Transverse colon (tissue), 4 donors: ENCODE data around the gene ATP1A2. TPM values are rescaled to one million over a fixed set of nuclear protein-coding genes. Genes with fewer than 3 reads are reported as not detected.

ENCODE experiments used
- DNase-seq: peaks from one replicate; pipeline ENCODE4 v3.0.0-alpha.2; 2019
- H3K27ac ChIP-seq, 4 donors: fragments of 200-600 bp; sonication (generic); 2 replicates each; pipeline ENCODE4 v1.5.1; 2016 to 2018; ENCODE audit warnings: inconsistent platforms in 4 of 4
- H3K27me3 ChIP-seq: fragments of 200-600 bp; sonication (generic); 2 replicates; pipeline ENCODE4 v1.5.1; 2017; ENCODE audit warnings: inconsistent platforms
- H3K36me3 ChIP-seq, 4 donors: fragments of 200-600 bp; sonication (generic); 2 replicates each; pipeline ENCODE4 v1.5.1; 2017 to 2019; ENCODE audit warnings: inconsistent platforms in 4 of 4
- H3K4me1 ChIP-seq, 4 donors: fragments of 200-600 bp; sonication (generic); 2 replicates each; pipeline ENCODE4 v1.5.1; 2017 to 2020; ENCODE audit warnings: inconsistent platforms in 4 of 4
- H3K4me3 ChIP-seq, 4 donors: fragments of 200-600 bp; sonication (generic); 1 replicate in 1 of 4; 2 replicates in 3 of 4; pipeline versions ENCODE4 v1.5.1 to v1.6.1; 2017 to 2019; ENCODE audit warnings: inconsistent platforms in 4 of 4
- H3K9me3 ChIP-seq, 2 donors: fragments of 200-600 bp; sonication (generic); 2 replicates each; pipeline ENCODE4 v1.5.1; 2017 to 2019; ENCODE audit warnings: inconsistent platforms in 2 of 2
- CTCF ChIP-seq, 5 experiments: fragments of 200-600 bp in 3 of 5; fragments of 450-650 bp in 2 of 5; sonication (generic) in 3 of 5; IDR thresholded peaks; 1 replicate in 2 of 5; 2 replicates in 3 of 5; pipeline ENCODE4 v1.5.1; 2016 to 2017; ENCODE audit warnings: antibody characterized with exemption in 5 of 5, inconsistent platforms in 3 of 5, mild to moderate bottlenecking in 2 of 5, moderate library complexity in 1 of 5
- EP300 ChIP-seq: sonication (generic); formaldehyde crosslinking; IDR thresholded peaks from one replicate; pipeline ENCODE4 v1.6.1; 2017; ENCODE audit warnings: antibody characterized with exemption, low read depth
- POLR2A ChIP-seq: fragments of 450-650 bp; IDR thresholded peaks from one replicate; pipeline ENCODE4 v1.6.1; 2016; ENCODE audit warnings: antibody characterized with exemption, mild to moderate bottlenecking, moderate library complexity
- POLR2AphosphoS5 ChIP-seq, 3 donors: sonication (generic); formaldehyde crosslinking; IDR thresholded peaks; one replicate each; pipeline ENCODE4 v1.6.1; 2016; ENCODE audit warnings: antibody characterized with exemption in 3 of 3
- WGBS, 2 donors: methylation state at CpG; one replicate each; pipeline ENCODE4 v1.1.5; 2018; ENCODE audit warnings: low coverage in 1 of 2; 5-methylcytosine and 5-hydroxymethylcytosine counted together
- in situ Hi-C, 4 donors: fragments of 200-750 bp; cut with MboI; loops; one replicate each; pipeline versions ENCODE4 v1.15.0 to v1.15.1; 2017; ENCODE audit warnings: low sequenced_read_pairs in 3 of 4, low pct_ligation_motif_present in 1 of 4, low pct_unique_long_range_greater_than_20kb in 1 of 4
- intact Hi-C: fragments of 100-400 bp; cut with DNase I; formaldehyde crosslinking; loops from one replicate; pipeline ENCODE4 v1.15.1; 2023; ENCODE audit warnings: low total_unique reads
- total RNA-seq, 4 donors: library from RNA; depleted of rRNA; stranded (reverse); fragments of >200 nt; gene quantifications; one replicate each; pipeline ENCODE4 v1.1.0, GENCODE V29; 2016

The ATP1A2 gene
- total RNA-seq, 4 donors from 2014 or later: 11.4 to 40.8 (median 23.1) TPM

DNA sequence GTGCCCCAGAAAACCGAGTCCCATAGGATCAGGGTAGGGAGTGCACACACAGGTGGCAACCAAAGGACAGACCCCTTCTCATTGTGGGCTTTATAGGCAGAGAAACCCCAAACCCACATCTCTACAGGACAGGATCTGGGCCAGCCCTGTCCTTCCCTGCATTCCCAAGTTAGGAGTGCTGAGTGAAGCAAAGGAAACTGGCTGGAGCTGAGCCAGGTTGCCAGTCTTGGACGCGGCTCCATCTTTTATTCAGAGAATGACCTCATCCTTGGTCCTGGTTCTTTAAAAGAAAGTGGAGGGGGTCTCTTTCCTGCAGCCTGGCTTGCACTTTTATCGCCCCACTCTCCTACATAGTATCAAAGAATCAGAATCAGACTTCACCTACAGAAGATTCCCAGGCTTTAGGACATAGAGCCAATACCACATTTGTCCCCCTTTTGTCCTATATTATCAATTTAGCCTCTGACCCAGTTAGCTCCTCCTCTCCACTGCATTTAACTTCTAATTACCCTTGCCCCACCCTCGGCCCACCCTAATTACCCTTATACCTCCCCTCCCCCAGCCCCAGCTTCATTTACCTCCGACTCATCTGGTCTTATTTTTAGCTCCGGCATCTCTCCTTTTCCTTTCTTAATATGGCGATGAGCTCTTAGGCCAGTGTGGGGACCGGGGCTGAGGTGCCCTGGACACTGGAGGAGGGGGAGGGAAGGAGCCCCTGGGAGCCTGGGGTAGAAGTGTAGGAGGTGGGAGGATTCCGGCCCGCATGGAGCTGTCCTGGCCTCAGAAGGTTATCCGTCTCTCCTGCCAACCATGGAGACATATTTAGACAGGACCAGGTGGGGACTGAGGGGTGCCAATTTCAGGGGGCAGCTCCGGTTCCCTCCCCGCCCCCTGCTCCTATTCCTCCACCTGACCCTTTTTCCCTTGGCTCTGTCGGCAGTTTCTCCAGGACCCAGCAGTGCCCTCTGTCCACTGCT, 74.4 kb downstream of the ATP1A2 start, which contains the start of gene CASQ1:
CASQ1 (plus strand) TSS at position 927 of the 977 bp plus-strand sequence. CDS start 177 bp downstream, outside the sequence.
- Histone ChIP-seq H3K36me3 (no peaks in the 10 kb centered on the region), H3K27me3 (no peaks in the 10 kb centered on the region), H3K4me1 (peaks cover 5 to 16% (median 10%) of the 10 kb centered on the region in 4 donors), H3K9me3 (no peaks in the 10 kb centered on the region), H3K4me3 (no peak within 1 kb of the TSS), H3K27ac (no peak within 1 kb of the TSS)
- WGBS, 2 donors: 55 to 65% methylated on average over 6 to 15 of the region's 15 CpGs
- DNase-seq: peak; percentile 14
- in situ Hi-C loops: loop anchor here (5.0 to 25.0 kb wide), 4 partner anchors 65 to 105 kb away; partner anchors contain the start of gene PEX19 (in 1 of the 4)
- intact Hi-C loops: loop anchor here (10.0 kb wide), 2 partner anchors 85 to 105 kb away; no protein-coding TSS in a partner anchor
- no peak for TF ChIP-seq EP300
- TF ChIP-seq CTCF (IDR thresholded peaks at IDR 0.05): no peak
- no peak for TF ChIP-seq POLR2AphosphoS5 (IDR thresholded peaks at IDR 0.05)
- no peak for TF ChIP-seq POLR2A

DNA sequence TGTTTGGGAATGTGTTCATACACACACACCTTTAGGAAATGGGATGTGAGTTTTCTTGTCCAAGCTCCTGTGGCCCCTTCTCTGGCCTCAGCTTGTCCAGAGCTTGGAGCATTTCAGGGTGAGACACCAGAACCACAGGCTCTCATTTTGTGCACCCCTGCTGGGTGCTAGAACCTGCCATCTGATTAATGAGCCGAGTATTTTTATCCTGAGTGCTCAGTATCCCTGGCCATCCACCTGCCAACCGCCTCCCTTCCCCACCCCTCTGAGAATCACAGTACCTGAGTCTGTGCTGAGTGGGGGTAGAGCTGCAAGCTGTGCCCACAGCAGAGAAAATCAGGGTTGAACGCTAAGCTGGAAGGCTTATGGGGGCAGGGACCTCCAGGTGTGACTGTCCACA, 76.2 kb downstream of the ATP1A2 start:
- TF ChIP-seq POLR2A: no peak
- TF ChIP-seq POLR2AphosphoS5 (IDR thresholded peaks at IDR 0.05): no peak
- TF ChIP-seq CTCF (IDR thresholded peaks at IDR 0.05): no peak
- no peak for TF ChIP-seq EP300
- no peaks in the 10 kb centered on the region for H3K36me3 ChIP-seq
- H3K4me1 ChIP-seq: peaks cover 5 to 16% (median 10%) of the 10 kb centered on the region in 4 donors
- no peaks in the 10 kb centered on the region for H3K27me3 ChIP-seq
- in situ Hi-C loops: loop anchor here (5.0 to 25.0 kb wide), 4 partner anchors 63 to 103 kb away; partner anchors contain the start of gene PEX19 (in 1 of the 4)
- no peak overlapping the region for H3K27ac ChIP-seq
- no peak overlapping the region for H3K4me3 ChIP-seq
- WGBS, 2 donors: 80% methylated on average over 3 of the region's 3 CpGs; no CpG with 5 or more reads in 1 of the 2 donors
- H3K9me3 ChIP-seq: no peaks in the 10 kb centered on the region
- intact Hi-C loops: loop anchor here (10.0 kb wide), 2 partner anchors 87 to 103 kb away; no protein-coding TSS in a partner anchor
- no peak for DNase-seq

DNA sequence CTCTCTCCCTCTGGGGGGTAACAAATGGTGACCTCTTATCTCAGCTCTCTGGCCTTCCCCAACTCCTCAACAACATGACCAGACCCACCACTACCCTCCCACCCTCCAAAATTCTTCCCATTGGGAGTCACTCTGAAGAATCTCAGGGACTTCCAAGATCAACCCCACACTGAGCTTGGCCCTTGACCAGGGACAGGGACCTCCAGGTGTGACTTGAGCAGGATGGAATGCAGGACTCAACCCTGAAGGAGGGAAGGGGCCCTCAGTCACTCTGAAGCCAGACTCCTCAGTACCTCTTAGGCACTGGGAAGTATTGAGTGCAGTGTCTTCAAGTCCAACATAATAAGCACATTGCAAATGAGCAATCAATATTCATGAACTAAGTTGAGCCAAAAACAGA, 76.7 kb downstream of the ATP1A2 start:
- Histone ChIP-seq H3K27me3 (no peaks in the 10 kb centered on the region), H3K4me1 (peaks cover 5 to 16% (median 10%) of the 10 kb centered on the region in 4 donors), H3K27ac (no peak overlapping the region), H3K9me3 (no peaks in the 10 kb centered on the region), H3K4me3 (no peak overlapping the region), H3K36me3 (no peaks in the 10 kb centered on the region)
- in situ Hi-C loops: loop anchor here (5.0 to 25.0 kb wide), 4 partner anchors 63 to 103 kb away; partner anchors contain the start of gene PEX19 (in 1 of the 4)
- no peak for DNase-seq
- intact Hi-C loops: loop anchor here (10.0 kb wide), 2 partner anchors 87 to 103 kb away; no protein-coding TSS in a partner anchor
- no peak for TF ChIP-seq EP300
- TF ChIP-seq POLR2AphosphoS5 (IDR thresholded peaks at IDR 0.05): no peak
- no peak for TF ChIP-seq CTCF (IDR thresholded peaks at IDR 0.05)
- no peak for TF ChIP-seq POLR2A

Other genes starting within 250 kb of the ATP1A2 start
- gene CFAP45, start 215.6 kb upstream of the ATP1A2 start, total RNA-seq: under 1 TPM in 1 of 4 donors, not detected in 3; 0.32 TPM
- 100 to 1,000 TPM in 3 of 4 donors, 10 to 100 TPM in 1; 65.1 to 235 (median 168) TPM for gene TAGLN2, start 190.3 kb upstream of the ATP1A2 start, total RNA-seq
- gene IGSF9, start 170.1 kb upstream of the ATP1A2 start, total RNA-seq: 100 to 1,000 TPM in 1 of 4 donors, 10 to 100 TPM in 3; 40.7 to 137 (median 81.3) TPM
- under 1 TPM in 1 of 4 donors, not detected in 3; 0.64 TPM for gene SLAMF9, start 161.5 kb upstream of the ATP1A2 start, total RNA-seq
- 1 to 10 TPM; 3.2 to 8.2 (median 4.9) TPM for gene PIGM, start 83.8 kb upstream of the ATP1A2 start, total RNA-seq
- gene KCNJ10, start 45.6 kb upstream of the ATP1A2 start, total RNA-seq: not detected
- gene KCNJ9, start 34.2 kb upstream of the ATP1A2 start, total RNA-seq: under 1 TPM in 1 of 4 donors, not detected in 3; 0.27 TPM
- gene IGSF8, start 17.1 kb upstream of the ATP1A2 start, total RNA-seq: 10 to 100 TPM; 35.9 to 89.0 (median 49.5) TPM
- under 1 TPM in 1 of 4 donors, not detected in 3; 0.20 TPM for gene ATP1A4, start 35.8 kb downstream of the ATP1A2 start, total RNA-seq
- under 1 TPM in 2 of 4 donors, not detected in 2; 0.55 to 0.95 TPM for gene CASQ1, start 74.8 kb downstream of the ATP1A2 start, total RNA-seq
- gene PEA15, start 89.6 kb downstream of the ATP1A2 start, total RNA-seq: 10 to 100 TPM; 25.8 to 92.5 (median 27.3) TPM
- gene DCAF8, start 146.8 kb downstream of the ATP1A2 start, total RNA-seq: 100 to 1,000 TPM; 128 to 279 (median 137) TPM
- 10 to 100 TPM; 22.1 to 50.8 (median 32.8) TPM for gene PEX19, start 169.4 kb downstream of the ATP1A2 start, total RNA-seq
- 100 to 1,000 TPM in 3 of 4 donors, 10 to 100 TPM in 1; 98.7 to 152 (median 119) TPM for gene COPA, start 227.5 kb downstream of the ATP1A2 start, total RNA-seq
- 100 to 1,000 TPM in 1 of 4 donors, 10 to 100 TPM in 3; 30.6 to 101 (median 67.3) TPM for gene NCSTN, start 227.6 kb downstream of the ATP1A2 start, total RNA-seq